Lower lobe of right lung (tissue), 2 donors: ENCODE measurements around the gene SYNE2. TPM values are rescaled to one million over a fixed set of nuclear protein-coding genes. Genes with fewer than 3 reads are reported as not detected.

Experiments
- ATAC-seq, 2 donors: fragments of 200-7000 bp; cut with Tn5 transposase; one replicate each; pipeline ENCODE4 v1.9.1; 2020 to 2022; ENCODE audit warnings: mild to moderate bottlenecking in 2 of 2, moderate library complexity in 2 of 2
- DNase-seq: peaks from one replicate; pipeline ENCODE4 v3.0.0-alpha.2; 2020
- H3K27ac ChIP-seq: fragments of 200-600 bp; one replicate; pipeline ENCODE4 v1.8.0; 2022
- H3K27me3 ChIP-seq: fragments of 200-600 bp; one replicate; pipeline ENCODE4 v1.8.0; 2022; ENCODE audit warnings: low read depth
- H3K36me3 ChIP-seq: fragments of 200-600 bp; one replicate; pipeline ENCODE4 v1.8.0; 2022; ENCODE audit warnings: mild to moderate bottlenecking
- H3K4me1 ChIP-seq: fragments of 200-600 bp; one replicate; pipeline ENCODE4 v1.8.0; 2022
- H3K4me3 ChIP-seq: fragments of 200-600 bp; one replicate; pipeline ENCODE4 v1.8.0; 2022; ENCODE audit warnings: mild to moderate bottlenecking
- H3K9me3 ChIP-seq: fragments of 200-600 bp; one replicate; pipeline ENCODE4 v1.8.0; 2022
- intact Hi-C: fragments of 100-400 bp; cut with DNase I; formaldehyde crosslinking; loops from one replicate; pipeline ENCODE4 v1.11.0; 2022
- total RNA-seq: library from RNA; stranded (reverse); fragmentation: NEBNext Ultra II Directional; extraction: Animal tissue kit (Norgen Biotek cat#: 25700); gene quantifications from one replicate; pipeline ENCODE4 v1.2.1, GENCODE V29; 2021
- TF ChIP-seq, protein P1 (sequence below): fragments of 200-600 bp; IDR thresholded peaks from one replicate; pipeline ENCODE4 v1.8.0; 2022; ENCODE audit warnings: antibody characterized with exemption, mild to moderate bottlenecking
- donor health status: DM: no; HTN: yes; CAD: no; lungs with severe emphysema.

Gene SYNE2
- total RNA-seq, 1 donor from 2014 or later = 129 TPM

DNA sequence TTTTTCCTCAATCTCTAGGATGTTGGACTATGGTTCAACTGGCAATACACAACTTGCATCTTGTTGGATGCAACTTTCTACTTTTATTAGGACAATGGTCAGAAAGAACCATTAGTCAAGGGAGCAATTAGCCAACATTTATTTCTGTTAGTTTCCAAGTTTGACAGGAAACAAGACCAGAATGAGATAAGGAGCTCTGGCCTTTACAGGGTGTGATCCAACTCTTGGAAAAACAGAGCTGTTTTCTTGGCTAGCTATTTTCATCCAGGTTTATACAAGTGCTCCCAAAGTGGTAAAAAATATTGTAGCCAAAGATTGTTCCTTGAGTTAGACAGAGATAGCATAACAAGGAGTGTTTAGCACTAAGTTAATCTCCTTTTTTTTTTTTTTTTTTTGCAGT lies 3.9 kb upstream of the SYNE2 start:
- H3K27ac ChIP-seq = no peak overlapping the region
- intact Hi-C loops = no loop called here

DNA sequence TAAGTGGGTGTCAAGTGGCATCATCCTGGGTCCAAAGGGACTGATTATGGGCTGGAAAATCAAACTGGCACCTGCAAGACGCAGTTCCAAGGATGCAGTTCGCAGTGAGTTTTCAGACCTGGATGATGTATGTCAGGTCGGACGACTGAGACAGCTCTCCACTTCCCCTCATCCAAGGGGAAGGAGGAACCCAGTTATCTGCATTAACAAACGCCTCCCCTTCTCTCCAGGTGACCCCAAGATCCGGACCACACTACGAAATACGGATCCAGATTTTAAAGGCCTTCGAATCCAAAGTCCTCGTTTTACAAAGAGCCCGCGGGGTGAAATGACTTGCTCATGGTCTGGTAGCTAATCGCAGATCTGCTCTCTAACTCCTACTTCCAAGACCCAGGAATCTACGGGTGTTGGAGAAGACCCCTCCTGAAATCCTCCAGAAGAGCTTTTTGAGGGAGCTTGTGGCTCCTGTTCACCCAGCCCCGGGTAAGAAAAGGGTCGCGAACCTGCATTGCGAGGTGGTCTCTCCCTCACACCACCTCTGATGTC lies 460 bp upstream of the SYNE2 start:
- Histone ChIP-seq H3K4me3 (peak overlapping the region; percentile 76), H3K27ac (peak overlapping the region; percentile 87), H3K36me3 (no peaks in the 10 kb centered on the region), H3K9me3 (no peaks in the 10 kb centered on the region), H3K4me1 (peaks cover 19% of the 10 kb centered on the region), H3K27me3 (no peaks in the 10 kb centered on the region)
- TF ChIP-seq, protein P1, sequence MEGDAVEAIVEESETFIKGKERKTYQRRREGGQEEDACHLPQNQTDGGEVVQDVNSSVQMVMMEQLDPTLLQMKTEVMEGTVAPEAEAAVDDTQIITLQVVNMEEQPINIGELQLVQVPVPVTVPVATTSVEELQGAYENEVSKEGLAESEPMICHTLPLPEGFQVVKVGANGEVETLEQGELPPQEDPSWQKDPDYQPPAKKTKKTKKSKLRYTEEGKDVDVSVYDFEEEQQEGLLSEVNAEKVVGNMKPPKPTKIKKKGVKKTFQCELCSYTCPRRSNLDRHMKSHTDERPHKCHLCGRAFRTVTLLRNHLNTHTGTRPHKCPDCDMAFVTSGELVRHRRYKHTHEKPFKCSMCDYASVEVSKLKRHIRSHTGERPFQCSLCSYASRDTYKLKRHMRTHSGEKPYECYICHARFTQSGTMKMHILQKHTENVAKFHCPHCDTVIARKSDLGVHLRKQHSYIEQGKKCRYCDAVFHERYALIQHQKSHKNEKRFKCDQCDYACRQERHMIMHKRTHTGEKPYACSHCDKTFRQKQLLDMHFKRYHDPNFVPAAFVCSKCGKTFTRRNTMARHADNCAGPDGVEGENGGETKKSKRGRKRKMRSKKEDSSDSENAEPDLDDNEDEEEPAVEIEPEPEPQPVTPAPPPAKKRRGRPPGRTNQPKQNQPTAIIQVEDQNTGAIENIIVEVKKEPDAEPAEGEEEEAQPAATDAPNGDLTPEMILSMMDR = no peak
- no peak for DNase-seq
- ATAC-seq = peak; percentile 13 to 44
- intact Hi-C loops = no loop called here

More for the DNA sequence above, 3.9 kb upstream of the SYNE2 start:
- no peaks in the 10 kb centered on the region for H3K9me3 ChIP-seq
- ATAC-seq (no peak), DNase-seq (no peak)
- no peak overlapping the region for H3K4me3 ChIP-seq
- TF ChIP-seq, protein P1 = no peak
- H3K27me3 ChIP-seq = no peaks in the 10 kb centered on the region
- H3K4me1 ChIP-seq = peaks cover 4% of the 10 kb centered on the region
- H3K36me3 ChIP-seq = no peaks in the 10 kb centered on the region

DNA sequence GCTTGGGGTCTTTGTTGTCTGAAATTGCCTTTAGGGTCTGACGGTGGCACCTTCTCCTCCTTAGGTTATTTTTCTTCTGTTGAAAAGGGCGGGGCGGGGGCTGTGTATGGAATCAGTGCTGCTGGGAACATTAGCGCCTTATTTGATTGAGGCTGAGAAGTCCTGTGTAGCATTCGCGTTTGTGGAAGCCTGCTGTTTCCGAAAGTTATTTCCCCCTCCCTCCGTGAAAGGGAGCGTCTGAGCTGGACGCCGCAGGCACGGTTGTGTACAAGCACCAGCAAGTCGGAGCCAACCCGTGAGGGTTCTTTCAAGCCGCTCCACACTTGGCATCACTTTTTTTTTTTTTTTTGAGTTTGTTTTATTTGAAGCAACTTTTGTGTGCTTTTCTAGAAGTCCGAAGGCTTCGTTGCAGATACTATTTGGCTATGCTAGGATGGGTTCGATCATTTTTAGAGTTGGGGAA lies 1.1 kb downstream of the SYNE2 start:
- H3K4me1 ChIP-seq = peaks cover 19% of the 10 kb centered on the region
- H3K36me3 ChIP-seq = no peaks in the 10 kb centered on the region
- peak overlapping the region; percentile 87 for H3K27ac ChIP-seq
- H3K4me3 ChIP-seq = peak overlapping the region; percentile 76
- TF ChIP-seq, protein P1 = no peak
- DNase-seq = peak; percentile 63
- ATAC-seq = peak; percentile 57 to 61
- H3K27me3 ChIP-seq = no peaks in the 10 kb centered on the region
- intact Hi-C loops = no loop called here
- no peaks in the 10 kb centered on the region for H3K9me3 ChIP-seq

DNA sequence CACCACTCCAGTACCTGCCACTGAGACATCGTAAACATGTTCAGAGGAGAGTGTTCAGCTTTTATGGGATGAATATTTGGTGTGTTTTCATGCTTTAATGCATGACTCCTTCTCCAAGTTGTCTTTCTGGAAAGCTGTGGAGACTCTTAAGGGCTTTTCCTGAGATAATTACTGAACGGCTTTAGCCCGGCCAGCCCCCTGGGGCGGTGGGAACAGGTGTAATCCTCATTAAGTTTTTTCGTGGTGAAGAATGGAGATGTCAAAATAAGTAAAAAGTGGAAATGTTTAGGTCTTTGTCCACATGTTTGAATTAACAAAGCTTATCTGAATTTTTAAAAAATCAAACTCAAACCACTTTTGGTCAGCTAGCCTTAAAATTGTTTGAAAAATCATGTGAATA lies 1.5 kb downstream of the SYNE2 start:
- TF ChIP-seq, protein P1 = no peak
- no peak for DNase-seq
- Histone ChIP-seq H3K4me3 (peak overlapping the region; percentile 76), H3K4me1 (peaks cover 19% of the 10 kb centered on the region), H3K27me3 (no peaks in the 10 kb centered on the region), H3K9me3 (no peaks in the 10 kb centered on the region), H3K36me3 (no peaks in the 10 kb centered on the region), H3K27ac (peak overlapping the region; percentile 87)
- ATAC-seq = peak in 1 of 2 donors; percentile 4
- intact Hi-C loops = no loop called here

DNA sequence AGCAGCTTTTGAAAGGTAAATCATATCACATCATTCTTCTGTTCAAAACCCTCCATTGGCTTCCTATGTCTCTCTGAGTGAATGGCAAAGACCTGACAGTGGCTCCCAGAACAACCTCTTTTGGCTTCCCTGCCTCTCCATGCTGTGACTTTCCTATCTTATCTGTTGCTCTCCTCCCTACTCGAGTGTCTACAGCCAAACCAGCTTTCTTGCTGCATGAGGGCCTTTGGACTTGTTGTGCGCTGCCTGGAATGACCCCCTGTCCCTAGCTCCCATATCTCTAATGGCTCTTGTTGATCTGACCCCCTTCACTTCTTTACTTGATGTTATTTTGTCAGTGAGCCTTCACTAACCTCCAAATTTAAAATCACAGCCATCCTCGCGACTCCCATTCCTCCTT lies 2.5 kb downstream of the SYNE2 start:
- DNase-seq = no peak
- H3K9me3 ChIP-seq = no peaks in the 10 kb centered on the region
- H3K36me3 ChIP-seq = no peaks in the 10 kb centered on the region
- H3K4me3 ChIP-seq = no peak overlapping the region
- ATAC-seq = no peak
- H3K27ac ChIP-seq = no peak overlapping the region
- intact Hi-C loops = no loop called here
- peaks cover 19% of the 10 kb centered on the region for H3K4me1 ChIP-seq
- TF ChIP-seq, protein P1 = no peak
- no peaks in the 10 kb centered on the region for H3K27me3 ChIP-seq
